GM18909 (cell line): ENCODE data around the gene BLZF1.
"Not testable (repeated sequence)": the region's sequence is repeated elsewhere in the genome, so short reads cannot be mapped to it uniquely, and the experiment has no call there.

Experiments
- ATAC-seq: cut with Tn5 transposase; IDR thresholded peaks from one replicate; pipeline ENCODE4 v1.9.1; 2021; ENCODE audit warnings: mild to moderate bottlenecking; ENCODE audit not compliant: unreplicated experiment, poor library complexity

The BLZF1 gene, protein sequence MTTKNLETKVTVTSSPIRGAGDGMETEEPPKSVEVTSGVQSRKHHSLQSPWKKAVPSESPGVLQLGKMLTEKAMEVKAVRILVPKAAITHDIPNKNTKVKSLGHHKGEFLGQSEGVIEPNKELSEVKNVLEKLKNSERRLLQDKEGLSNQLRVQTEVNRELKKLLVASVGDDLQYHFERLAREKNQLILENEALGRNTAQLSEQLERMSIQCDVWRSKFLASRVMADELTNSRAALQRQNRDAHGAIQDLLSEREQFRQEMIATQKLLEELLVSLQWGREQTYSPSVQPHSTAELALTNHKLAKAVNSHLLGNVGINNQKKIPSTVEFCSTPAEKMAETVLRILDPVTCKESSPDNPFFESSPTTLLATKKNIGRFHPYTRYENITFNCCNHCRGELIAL

DNA sequence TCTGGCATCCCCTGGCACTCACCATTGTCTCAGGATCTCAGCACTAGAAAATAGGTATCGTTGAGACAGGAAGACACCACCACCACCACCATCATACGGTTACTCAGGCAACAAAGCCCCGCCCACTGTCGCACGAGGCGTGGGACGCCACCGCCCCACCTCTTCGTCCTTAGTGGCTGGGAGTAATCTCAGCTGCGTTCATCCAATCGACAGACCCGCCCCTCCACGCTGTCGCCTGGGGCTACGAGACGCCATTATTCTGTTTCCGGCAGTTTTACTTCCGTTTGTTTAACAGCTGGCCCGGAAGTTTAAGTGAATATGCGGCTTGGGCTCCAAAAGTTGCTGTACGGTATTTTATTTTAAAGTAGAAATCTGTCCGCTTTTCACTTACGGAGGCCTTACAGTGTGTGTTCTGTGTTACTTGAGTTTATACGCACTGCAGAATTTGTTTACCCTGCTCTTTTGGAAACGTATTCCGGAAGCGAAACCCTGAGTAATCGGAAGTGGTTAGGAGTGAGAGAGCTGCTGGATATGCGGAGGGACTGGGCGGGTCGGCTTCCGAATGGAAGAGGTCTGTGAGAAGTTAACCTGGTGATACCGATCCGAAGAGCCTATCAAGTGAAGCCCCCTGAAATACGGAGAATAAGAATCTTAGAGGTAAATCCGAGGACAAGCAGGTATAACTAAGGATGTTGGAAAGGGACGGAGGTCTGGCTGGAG is at the start of gene BLZF1, which contains the start of gene NME7:
TSS of gene BLZF1 (plus strand) at position 510 of the 720 bp plus-strand sequence. CDS start 1,328 bp downstream, outside the sequence.
TSS of gene NME7 (minus strand) at position 112 of the 720 bp plus-strand sequence. CDS start at position 25, 87 bp downstream.
- ATAC-seq, result peak; percentile 96

DNA sequence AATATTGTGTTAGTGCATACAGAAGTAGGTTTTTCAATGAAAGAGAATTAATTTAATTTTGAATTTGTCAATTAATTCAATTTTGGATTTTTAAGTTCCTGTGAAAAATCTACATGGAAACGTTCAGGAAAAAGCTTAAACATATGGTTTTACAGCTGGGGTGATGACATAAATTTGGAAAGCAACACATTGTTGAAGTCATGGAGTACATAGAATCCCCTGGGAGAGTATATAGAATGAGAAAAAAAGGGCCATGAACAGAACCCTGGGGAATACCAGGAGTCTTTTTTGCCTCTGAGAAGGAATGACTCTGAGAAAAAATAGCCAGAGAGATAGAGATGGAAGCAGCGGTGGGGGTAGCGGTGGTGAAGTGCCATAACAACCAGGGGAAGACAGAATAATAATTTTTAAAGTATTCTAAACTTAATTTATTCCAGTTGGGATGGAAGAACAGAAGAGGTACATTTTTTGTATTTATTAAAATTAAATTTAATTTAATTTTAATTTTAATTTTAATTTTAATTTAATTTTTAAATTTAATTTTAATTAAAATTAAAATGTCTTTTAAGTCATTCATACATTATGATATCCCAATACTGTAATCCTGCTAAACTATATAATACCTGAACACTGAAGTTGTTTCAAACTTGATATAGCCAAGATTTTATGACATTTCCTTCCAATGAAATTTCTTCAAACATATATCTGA is 49.3 kb upstream of the BLZF1 start:
- no peak for ATAC-seq

DNA sequence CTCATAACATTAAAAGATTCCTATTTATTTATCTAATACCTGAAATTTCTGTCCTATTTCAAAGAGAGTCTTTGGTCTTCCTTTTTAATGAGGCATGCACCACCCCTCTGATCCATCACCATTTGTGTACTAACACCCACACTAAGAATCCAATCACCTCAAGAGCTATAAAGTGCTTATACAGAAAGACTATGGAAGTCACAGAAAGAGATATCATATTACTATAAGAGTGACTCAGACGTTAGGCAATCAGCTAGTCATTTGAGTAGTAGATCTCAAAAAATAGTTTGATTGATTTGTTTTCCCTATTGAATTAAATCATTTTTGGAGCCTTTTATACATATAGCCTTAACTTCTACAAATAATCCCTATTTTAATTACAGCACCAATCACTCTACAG is 46.5 kb upstream of the BLZF1 start:
- no peak for ATAC-seq

DNA sequence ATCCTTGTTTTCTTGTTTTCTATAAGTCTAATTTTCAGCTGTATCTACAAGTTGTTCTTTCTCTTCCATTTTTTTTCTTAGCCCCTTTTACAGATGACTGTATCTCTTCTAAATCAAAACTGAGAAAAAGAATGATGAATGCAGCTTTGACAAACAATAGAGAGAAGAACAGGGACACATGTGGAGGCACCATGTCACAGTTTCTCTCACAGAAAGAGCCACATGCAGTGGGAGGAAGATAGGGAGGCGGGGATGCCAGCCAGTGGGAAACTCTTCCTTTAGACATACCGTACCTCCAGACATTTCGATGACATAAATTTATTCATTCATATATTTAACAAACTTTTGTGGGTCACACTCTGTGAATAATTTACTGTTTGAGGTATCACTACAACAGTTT is 45.9 kb upstream of the BLZF1 start:
- ATAC-seq, result no peak

DNA sequence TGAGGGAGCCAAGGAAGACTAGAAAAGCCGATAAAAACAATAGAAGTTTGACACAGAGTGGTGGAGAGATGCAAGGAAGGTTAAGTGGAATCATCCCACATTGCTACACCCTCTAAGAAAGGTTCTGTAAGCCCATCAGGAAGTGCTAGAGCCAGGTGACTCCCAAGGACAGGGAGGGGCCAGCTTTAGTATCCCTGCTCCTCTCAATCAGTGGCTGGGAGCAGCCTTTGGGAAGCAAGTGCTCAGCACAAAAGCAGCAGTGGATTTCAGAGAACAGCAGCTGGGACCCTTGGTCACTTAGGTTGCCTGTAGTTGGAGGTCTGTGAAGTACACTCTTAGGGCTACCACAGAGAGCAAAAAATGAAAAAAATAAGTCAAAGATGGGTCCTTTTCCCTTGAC is 42.9 kb upstream of the BLZF1 start:
- ATAC-seq, result no peak

DNA sequence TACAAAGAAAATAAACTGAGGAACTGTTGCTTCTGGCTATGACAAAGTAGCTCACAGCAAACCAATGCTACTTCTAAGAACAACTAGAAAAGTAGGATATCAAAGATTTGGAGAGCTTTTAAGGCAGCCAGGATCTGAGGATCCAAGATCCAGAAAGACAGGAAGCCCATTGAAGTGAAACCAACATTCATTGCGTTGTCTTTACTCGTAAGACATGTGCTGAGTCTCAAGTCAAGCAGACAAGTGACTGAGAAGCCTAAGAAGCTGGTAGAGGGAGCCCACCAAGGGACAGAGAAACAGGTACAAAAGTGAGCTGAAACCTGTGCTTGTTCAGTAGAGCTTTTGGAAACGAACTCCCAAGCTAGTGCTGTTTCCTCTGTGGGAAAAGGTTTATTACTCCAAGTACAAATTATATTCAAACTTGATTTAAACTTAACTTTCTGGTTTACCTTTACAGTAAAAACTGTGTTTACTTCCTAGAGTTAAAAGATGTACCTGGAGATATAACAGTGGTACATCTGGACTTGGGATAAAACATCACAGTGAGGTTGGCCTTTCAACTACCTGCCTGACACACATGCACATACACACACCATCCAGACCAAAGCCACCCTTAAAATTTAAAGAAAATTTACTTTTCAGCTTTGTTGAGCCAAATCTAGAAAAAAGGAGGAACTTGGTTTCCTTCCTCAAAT is 41.6 kb upstream of the BLZF1 start:
- peak; percentile 50 for ATAC-seq

DNA sequence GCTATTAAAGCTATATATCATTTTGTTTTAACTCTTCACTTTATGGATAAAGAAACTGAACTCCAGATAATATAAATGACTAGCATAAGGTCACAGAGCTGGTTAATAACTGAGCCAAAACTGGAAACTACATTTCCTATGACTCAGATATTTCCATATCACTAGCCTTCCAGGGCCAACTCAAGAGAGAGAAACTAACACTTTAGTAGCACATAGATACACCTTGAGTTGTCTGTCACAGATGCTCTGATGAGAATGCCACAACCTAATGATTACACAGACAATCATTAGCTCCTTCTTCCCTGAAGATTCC is 41.1 kb upstream of the BLZF1 start:
- ATAC-seq, result peak; percentile 95

DNA sequence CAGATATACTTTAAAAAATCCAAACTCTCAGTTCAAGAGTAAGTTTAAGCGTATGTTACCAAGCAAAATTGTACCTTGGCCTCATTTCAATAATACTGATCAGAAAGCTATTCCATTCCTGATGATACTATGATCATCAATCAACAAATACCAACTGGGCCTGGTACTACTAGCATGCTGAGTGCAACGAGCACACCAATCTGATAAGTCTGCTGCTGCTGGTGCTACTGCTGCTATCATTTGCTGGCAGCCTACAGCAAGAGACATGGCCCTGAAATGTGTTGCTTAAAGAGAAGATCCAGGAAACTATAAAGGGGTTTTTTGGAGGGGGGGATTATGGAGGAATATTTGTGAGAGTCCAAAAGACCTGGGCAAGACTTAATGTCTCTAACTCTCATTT is 40.1 kb upstream of the BLZF1 start:
- no peak for ATAC-seq

DNA sequence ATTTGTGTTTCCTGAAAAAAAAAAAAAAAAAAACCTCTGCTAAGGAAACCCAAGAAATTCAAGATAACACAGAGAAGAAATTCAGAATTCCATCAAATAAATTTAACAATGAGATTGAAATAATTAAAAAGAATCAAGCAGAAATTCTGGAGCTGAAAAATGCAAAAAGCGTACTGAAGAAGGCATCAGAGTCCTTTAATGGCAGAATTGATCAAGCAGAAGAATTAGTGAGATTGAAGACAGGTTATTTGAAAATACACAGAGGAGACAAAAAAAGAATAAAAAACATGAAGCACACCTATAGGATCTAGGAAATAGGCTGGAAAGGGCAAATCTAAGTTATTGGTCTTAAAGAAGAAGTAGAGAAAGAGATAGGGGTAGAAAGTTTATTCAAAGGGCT is 38.6 kb upstream of the BLZF1 start:
- no peak for ATAC-seq

DNA sequence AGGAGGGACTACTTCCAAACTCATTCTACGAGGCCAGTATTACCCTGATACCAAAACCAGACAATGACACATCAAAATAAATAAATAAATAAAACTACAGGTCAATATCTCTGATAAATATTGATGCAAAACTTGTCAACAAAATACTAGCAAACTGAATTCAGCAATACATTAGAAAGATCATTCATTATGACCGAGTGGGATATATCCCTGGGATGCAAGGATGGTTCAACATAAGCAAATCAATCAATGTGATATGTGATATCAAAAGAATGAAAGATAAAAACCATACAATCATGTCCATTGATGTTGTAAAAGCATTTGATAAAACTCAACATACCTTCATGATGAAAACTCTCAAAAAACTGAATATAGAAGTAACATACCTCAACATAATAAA is 37.1 kb upstream of the BLZF1 start:
- ATAC-seq, result no peak

DNA sequence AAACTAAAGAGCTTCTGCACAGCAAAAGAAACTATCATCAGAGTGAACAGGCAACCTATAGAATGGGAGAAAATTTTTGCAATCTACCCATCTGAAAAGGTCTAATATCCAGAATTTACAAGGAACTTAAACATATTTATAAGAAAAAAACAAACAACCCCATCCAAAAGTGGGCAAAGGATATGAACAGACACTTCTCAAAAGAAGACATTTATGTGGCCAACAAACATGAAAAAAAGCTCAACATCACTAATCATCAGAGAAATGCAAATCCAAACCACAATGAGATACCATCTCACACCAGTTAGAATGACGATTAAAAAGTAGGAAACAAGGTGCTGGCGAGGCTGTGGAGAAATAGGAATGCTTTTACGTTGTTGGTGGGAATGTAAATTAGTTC is 33.3 kb upstream of the BLZF1 start:
- not testable (repeated sequence) for ATAC-seq

DNA sequence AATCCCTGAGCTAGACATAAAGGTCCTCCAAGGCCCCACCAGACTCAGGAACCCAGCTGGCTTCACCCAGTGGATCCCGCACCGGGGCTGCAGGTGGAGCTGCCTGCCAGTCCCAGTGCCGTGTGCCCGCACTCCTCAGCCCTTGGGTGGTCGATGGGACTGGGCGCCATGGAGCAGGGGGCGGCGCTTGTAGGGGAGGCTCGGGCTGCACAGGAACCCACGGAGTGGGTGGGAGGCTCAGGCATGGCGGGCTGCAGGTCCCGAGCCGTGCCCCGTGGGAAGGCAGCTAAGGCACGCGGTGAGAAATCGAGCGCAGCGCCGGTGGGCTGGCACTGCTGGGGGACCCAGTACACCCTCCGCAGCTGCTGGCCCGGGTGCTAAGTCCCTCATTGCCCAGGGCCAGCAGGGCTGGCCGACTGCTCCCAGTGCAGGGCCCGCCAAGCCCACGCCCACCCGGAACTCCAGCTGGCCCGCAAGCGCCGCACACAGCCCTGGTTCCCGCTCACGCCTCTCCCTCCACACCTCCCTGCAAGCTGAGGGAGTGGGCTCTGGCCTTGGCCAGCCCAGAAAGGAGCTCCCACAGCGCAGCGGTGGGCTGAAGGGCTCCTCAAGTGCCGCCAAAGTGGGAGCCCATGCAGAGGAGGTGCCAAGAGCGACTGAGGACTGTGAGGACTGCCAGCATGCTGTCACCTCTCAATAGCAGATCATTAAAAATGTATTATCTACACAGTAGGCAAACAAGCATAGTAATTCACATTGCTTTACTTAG is 30.9 kb upstream of the BLZF1 start:
- ATAC-seq, result not testable (repeated sequence)

DNA sequence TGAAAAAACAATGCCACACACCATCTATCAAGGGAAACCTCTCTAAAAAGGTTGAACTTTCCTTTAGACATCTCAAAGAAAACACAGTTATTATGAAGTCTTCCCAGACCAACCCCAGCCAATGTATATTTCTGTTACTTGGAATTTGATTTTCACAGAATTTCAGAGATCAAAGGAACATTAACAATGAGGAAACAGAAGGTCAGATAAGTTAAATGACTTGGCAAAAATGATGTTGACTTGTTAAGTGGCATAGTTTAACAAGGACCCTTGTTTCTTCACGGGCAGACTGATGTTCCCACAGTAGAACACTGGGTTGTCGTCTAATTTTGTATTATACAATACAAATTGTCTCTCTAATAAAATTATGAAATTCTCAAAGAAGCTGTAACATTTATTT is 29.4 kb upstream of the BLZF1 start:
- no peak for ATAC-seq

DNA sequence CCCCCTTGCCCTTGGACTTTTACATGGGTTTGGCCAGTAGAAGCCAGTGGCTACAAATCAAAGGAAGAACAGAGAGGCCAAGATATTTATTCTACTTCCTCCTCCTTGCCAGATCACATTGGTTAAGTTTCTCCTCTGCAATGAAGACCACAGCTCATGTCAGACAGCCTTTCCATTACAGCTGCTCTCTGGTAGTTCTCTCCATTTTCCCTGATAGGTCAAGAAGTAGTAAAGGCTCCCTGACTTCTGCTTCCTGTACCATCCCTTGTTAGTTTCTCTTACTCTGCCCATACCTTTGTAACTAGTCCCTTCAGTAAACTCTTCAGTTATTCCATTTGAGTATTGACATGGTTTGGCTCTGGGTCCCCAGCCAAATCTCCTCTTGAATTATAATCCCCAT is 28.2 kb upstream of the BLZF1 start:
- ATAC-seq, result no peak

DNA sequence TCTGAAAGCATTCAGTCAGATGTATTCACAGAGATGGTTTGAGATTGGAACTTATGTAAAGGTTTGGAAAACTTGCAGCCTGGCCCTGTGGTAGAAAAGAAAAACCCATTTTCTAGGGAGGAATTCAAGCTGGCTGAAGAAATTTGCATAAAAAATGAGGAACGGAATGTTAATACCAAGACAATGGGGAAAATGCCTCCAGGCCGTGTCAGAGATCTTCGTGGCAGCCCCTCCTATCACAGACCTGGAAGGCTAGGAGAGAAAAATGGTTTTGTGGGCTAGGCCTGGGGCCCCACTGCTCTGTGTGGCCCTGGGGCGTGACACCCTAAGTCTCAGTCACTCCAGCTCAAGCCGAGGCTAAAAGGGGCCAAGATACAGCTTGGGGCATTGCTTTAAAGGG is 27.1 kb upstream of the BLZF1 start:
- ATAC-seq, result no peak

DNA sequence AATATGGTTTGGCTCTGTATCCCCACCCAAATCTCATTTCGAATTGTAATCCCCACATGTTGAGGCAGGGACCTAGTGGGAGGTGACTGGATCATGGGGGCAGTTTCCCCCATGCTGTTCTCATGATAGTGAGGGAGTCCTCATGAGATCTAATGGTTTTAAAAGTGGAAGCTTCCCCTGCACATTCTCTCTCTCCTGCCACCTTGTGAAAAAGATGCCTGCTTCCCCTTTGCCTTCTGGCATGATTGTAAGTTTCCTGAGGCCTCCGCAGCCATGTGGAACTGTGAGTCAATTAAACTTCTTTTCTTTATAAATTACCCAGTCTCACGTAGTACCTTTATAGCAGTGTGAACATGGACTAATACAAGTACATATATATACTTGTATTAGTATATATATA is 25.9 kb upstream of the BLZF1 start:
- ATAC-seq, result not testable (repeated sequence)

DNA sequence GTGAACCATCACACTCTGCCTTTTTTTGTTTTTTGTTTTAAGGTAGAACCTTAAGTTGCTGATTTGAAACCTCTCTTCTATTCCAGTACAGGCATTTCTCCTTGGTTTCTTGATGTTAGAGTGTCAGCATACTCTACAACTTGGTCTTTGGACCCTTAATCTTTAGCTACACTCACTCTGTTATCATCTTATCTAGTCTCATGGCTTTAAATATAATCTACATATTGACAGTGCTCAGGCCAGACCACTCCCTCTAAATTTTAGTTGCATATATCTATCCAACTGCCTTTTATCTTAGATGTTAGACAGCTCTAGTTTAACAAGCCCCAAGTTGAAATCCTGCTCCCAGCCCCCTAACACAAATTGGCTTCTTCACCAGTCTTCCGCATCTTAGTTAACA is 22.5 kb upstream of the BLZF1 start:
- no peak for ATAC-seq

DNA sequence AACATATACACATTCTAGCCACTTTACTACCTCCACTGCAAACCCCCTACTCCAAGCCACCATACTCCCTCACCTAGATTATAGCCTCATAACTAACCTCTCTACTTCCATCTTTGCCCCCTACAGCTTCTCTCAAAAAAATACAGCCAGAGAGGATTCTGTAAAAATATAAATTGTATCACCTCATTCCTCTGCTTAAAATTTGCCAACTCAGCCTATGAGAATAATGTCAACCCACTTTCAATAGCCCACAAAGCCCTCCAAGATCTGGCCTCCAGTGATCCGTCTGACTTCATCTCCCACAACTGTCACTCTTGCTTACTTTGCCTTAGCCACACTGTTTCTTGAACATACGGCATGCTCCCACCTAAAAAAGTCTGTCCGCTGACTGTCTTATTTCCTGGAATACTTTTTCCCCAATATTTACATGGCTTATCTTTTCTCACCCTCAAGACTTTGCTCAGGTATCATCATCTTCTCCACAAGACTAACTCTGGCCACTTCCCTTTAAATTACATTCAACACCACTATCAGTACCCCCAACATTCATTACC is 21.9 kb upstream of the BLZF1 start:
- no peak for ATAC-seq

DNA sequence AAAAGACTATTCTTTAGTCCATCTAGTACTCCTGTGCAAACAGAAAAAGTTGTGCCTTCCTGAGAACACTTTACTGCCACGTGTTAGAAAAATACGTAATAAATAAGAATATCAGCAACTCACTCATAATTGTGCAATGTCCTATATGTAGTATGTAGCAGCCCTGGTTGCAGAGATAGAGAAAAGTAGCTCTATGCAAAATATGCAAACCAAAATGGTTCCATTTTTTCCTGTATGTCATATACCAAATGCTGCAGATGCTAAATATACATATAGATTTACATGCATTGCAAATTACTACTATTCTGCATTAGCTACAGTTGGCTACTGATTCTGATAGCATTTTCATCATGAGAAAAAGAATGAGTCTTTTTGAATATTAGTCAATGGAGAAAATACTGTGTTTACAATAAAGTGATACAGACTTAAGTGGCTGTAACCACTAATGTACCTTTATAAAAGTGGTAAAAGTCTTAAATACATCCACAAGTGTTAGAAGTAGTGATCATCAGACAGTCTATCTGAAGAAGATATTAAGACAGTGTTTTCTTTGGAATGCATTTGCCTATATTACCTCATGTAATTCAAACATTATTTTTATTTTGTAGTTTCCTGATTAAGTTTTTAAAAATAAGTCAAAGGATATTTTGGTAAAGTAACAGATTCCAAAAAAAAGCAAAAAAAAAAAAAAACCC is 20.2 kb upstream of the BLZF1 start:
- no peak for ATAC-seq
